Measurements from ENCODE around the gene AKR1C8. TPM values are rescaled to one million over a fixed set of nuclear protein-coding genes. Genes with fewer than 3 reads are reported as not detected.

Gene AKR1C8
- total and polyA plus RNA-seq, 2 of the 13 experiments (the other 11 are each of a cell fraction or from before 2014, with no cell fraction given): 0.12 TPM; not detected in 1

DNA sequence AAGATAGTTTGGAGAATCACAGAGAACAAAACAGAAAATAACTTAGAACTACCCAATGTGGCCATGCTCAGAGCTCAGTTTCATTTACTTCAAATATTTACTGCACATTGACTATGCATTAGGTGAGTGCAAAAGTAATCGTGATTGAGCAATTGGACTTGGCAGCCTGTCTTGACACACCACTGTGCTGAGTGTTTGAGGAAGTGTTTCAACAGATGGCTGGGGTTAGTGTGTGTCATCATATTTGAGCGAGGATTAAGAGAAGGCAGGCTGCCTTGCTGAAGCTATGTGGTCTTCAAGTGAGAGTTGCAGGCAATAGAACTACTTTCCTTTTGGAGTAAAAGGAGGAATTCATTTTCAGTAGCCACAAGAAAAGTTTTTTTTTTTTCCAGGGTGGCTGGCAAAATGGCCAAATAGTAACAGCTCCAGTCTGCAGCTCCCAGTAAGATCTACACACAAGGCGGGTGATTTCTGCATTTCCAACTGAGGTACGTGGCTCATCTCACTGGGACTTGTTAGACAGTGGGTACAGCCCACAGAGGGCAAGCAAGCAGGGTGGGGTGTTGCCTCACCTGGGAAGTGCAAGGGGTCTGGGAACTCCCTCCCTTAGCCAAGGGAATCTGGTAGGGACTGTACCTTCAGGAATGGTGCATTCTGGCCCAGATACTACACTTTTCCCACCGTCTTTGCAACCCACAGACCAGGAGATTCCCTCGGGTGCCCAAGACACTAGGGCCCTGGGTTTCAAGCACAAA lies 49.3 kb upstream of the AKR1C8 start (continued):
- TF ChIP-seq, protein P1, sequence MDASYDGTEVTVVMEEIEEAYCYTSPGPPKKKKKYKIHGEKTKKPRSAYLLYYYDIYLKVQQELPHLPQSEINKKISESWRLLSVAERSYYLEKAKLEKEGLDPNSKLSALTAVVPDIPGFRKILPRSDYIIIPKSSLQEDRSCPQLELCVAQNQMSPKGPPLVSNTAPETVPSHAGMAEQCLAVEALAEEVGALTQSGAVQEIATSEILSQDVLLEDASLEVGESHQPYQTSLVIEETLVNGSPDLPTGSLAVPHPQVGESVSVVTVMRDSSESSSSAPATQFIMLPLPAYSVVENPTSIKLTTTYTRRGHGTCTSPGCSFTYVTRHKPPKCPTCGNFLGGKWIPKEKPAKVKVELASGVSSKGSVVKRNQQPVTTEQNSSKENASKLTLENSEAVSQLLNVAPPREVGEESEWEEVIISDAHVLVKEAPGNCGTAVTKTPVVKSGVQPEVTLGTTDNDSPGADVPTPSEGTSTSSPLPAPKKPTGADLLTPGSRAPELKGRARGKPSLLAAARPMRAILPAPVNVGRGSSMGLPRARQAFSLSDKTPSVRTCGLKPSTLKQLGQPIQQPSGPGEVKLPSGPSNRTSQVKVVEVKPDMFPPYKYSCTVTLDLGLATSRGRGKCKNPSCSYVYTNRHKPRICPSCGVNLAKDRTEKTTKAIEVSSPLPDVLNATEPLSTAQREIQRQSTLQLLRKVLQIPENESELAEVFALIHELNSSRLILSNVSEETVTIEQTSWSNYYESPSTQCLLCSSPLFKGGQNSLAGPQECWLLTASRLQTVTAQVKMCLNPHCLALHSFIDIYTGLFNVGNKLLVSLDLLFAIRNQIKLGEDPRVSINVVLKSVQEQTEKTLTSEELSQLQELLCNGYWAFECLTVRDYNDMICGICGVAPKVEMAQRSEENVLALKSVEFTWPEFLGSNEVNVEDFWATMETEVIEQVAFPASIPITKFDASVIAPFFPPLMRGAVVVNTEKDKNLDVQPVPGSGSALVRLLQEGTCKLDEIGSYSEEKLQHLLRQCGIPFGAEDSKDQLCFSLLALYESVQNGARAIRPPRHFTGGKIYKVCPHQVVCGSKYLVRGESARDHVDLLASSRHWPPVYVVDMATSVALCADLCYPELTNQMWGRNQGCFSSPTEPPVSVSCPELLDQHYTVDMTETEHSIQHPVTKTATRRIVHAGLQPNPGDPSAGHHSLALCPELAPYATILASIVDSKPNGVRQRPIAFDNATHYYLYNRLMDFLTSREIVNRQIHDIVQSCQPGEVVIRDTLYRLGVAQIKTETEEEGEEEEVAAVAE (CRISPR knock-in tag; IDR thresholded peaks at IDR 0.05; ENCODE audit: borderline replicate concordance): peak; percentile 75; the same call in 1 of the 2 replicates
- no peak for TF ChIP-seq HNRNPLL (IDR thresholded peaks at IDR 0.05; ENCODE audit: low read depth, low read length, poor library complexity, severe bottlenecking)
- no peak for TF ChIP-seq CREB1 (IDR thresholded peaks at IDR 0.05)
- TF ChIP-seq CREB1 (CRISPR knock-in tag; IDR thresholded peaks at IDR 0.05): peak; percentile 55
- no peak for TF ChIP-seq ZNF484 (CRISPR knock-in tag; IDR thresholded peaks at IDR 0.05; ENCODE audit: borderline replicate concordance, low read depth)
- TF ChIP-seq HNRNPK (IDR thresholded peaks at IDR 0.05; ENCODE audit: low read depth, low read length, poor library complexity, severe bottlenecking): no peak
- no peak for TF ChIP-seq ZNF468 (CRISPR knock-in tag; IDR thresholded peaks at IDR 0.05)
- TF ChIP-seq, protein P2, sequence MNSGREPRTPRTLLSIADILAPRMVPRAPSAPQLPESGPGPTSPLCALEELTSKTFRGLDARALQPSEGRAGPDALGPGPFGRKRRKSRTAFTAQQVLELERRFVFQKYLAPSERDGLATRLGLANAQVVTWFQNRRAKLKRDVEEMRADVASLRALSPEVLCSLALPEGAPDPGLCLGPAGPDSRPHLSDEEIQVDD (CRISPR knock-in tag; IDR thresholded peaks at IDR 0.05; ENCODE audit: borderline replicate concordance): no peak
- TF ChIP-seq, protein P3, sequence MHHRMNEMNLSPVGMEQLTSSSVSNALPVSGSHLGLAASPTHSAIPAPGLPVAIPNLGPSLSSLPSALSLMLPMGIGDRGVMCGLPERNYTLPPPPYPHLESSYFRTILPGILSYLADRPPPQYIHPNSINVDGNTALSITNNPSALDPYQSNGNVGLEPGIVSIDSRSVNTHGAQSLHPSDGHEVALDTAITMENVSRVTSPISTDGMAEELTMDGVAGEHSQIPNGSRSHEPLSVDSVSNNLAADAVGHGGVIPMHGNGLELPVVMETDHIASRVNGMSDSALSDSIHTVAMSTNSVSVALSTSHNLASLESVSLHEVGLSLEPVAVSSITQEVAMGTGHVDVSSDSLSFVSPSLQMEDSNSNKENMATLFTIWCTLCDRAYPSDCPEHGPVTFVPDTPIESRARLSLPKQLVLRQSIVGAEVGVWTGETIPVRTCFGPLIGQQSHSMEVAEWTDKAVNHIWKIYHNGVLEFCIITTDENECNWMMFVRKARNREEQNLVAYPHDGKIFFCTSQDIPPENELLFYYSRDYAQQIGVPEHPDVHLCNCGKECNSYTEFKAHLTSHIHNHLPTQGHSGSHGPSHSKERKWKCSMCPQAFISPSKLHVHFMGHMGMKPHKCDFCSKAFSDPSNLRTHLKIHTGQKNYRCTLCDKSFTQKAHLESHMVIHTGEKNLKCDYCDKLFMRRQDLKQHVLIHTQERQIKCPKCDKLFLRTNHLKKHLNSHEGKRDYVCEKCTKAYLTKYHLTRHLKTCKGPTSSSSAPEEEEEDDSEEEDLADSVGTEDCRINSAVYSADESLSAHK (CRISPR knock-in tag; IDR thresholded peaks at IDR 0.05; ENCODE audit: borderline replicate concordance): no peak
- no peak for TF ChIP-seq SNAI1 (CRISPR knock-in tag; IDR thresholded peaks at IDR 0.05; ENCODE audit: borderline replicate concordance)
- no peak for TF ChIP-seq SAFB2 (CRISPR knock-in tag; IDR thresholded peaks at IDR 0.05; ENCODE audit: borderline replicate concordance, low read depth)
- TF ChIP-seq, protein P4, sequence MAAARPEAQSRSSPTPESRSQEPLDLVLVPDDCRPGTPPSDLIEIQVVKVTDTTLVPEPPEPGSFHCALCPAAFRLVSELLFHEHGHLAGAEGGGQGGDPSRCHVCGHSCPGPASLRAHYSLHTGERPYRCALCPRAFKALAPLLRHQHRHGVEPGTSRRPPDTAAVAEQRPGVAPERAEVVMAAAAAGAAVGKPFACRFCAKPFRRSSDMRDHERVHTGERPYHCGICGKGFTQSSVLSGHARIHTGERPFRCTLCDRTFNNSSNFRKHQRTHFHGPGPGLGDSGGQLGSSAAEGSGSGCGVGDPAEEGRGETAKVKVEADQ (CRISPR knock-in tag; IDR thresholded peaks at IDR 0.05; ENCODE audit: borderline replicate concordance): no peak
- TF ChIP-seq GABPB1 (CRISPR knock-in tag; IDR thresholded peaks at IDR 0.05): peak; percentile 50; the same call in 1 of the 2 replicates
- no peak for TF ChIP-seq YEATS4 (CRISPR knock-in tag; IDR thresholded peaks at IDR 0.05; ENCODE audit: borderline replicate concordance)
- TF ChIP-seq ZNF383 (CRISPR knock-in tag; IDR thresholded peaks at IDR 0.05; ENCODE audit: borderline replicate concordance): no peak
- TF ChIP-seq NFIB (CRISPR knock-in tag; IDR thresholded peaks at IDR 0.05; ENCODE audit: borderline replicate concordance): no peak
- no peak for TF ChIP-seq MTA1 (CRISPR knock-in tag; IDR thresholded peaks at IDR 0.05; ENCODE audit: borderline replicate concordance)
- TF ChIP-seq, protein P5, sequence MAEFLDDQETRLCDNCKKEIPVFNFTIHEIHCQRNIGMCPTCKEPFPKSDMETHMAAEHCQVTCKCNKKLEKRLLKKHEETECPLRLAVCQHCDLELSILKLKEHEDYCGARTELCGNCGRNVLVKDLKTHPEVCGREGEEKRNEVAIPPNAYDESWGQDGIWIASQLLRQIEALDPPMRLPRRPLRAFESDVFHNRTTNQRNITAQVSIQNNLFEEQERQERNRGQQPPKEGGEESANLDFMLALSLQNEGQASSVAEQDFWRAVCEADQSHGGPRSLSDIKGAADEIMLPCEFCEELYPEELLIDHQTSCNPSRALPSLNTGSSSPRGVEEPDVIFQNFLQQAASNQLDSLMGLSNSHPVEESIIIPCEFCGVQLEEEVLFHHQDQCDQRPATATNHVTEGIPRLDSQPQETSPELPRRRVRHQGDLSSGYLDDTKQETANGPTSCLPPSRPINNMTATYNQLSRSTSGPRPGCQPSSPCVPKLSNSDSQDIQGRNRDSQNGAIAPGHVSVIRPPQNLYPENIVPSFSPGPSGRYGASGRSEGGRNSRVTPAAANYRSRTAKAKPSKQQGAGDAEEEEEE (CRISPR knock-in tag; IDR thresholded peaks at IDR 0.05; ENCODE audit: borderline replicate concordance): no peak

All from HepG2 (cell line).